COLO668 (cell line): ENCODE results near the gene HMG20A.

Experiments
- DNase-seq: peaks from one replicate; lab custom pipeline; 2025; ENCODE audit not compliant: unreplicated experiment; lab: John Stamatoyannopoulos, UW

The HMG20A gene

DNA sequence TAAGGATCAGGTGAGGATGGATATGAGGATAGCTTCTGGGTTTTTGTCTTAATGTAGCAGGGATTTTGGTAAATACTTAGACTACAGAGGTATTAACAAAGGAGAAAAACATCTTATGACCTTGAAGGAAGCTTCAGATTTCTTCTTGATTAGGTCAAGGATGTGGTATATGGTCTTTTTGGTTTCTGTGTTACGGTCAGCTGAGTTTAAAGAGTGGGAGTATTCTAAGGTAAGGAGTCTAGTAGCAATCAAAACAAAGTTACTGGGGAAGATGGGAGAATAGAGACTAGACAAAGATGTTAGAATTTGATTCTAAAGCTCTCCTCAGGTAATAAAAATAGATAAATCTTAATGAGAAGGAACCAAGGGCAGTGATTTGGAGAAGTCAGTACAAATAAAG is 6.2 kb downstream of the HMG20A start:
- DNase-seq, result no peak

DNA sequence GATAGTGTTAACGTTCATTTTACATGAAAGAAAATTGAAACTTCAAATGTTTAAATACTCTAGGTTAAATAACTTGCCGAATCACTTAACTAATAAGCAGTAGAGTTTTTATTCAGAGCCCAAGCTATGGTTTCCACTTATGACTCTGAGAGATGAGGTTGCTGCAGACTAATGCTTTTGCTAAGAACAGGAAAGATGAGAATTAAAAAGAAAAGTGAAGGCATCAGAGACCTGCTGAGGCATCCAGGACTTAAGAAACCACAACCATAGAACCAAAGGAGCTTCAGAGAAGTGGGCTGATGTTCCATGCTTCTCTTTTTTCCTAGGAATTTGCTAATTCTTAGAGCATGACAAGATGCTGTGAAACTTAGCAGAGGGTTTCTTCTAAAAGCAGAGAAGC is 9.5 kb downstream of the HMG20A start:
- DNase-seq, result no peak

DNA sequence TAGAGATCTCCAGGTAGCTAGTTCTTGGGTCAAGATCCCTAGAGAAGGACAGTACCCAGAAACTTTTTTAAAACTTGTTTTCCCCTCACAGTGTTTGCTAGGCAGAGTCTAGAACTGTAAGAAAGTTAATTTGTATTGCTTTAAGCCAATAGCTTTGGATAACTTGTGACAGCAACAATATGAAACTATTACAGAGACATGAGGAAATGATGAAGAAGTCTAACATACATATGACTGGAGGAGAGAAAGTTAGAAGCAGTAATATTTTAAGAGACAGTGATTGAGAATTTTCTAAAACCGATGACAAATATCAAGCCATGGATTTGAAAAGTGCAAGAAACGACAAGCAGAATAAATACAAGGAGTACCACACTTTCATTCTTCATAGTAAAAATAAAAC is 10.0 kb downstream of the HMG20A start:
- no peak for DNase-seq

DNA sequence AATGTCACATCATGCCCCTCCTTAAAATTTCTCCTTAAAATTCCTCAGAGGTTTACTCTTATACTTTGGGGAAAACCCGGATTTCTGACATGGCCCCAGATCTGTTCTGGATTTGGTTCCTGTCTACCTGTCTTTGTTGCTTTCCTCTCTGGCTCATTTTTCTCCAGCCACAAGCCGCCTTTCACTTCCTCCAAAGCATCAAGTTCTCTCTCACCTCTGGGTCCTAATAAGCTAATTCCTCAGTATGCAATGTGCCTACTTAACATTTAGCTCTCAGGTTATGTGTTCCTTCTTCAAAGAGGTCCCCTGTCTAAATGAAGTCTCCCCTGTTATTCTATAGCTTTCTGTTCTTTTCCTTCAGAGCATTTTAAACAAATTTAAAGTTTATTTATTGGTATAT is 16.1 kb downstream of the HMG20A start:
- DNase-seq, result no peak

DNA sequence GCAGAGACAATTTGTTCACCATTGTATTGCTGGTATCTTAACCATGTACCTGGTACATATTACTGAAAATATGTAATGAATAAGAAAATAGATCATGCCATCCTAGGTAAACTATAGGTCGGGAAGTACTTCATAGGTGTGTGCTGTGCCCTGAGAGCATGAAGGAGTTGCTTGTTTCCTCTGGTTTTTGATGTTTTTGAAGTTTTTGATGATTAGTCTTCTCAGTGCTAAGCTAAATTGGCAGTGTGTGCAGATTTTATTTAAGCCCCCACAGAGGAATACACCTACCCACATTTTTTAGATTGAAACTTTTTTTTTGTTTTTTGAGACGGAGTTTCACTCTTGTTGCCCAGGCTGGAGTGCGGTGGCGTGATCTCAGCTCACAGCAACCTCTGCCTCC is 16.6 kb downstream of the HMG20A start:
- no peak for DNase-seq

DNA sequence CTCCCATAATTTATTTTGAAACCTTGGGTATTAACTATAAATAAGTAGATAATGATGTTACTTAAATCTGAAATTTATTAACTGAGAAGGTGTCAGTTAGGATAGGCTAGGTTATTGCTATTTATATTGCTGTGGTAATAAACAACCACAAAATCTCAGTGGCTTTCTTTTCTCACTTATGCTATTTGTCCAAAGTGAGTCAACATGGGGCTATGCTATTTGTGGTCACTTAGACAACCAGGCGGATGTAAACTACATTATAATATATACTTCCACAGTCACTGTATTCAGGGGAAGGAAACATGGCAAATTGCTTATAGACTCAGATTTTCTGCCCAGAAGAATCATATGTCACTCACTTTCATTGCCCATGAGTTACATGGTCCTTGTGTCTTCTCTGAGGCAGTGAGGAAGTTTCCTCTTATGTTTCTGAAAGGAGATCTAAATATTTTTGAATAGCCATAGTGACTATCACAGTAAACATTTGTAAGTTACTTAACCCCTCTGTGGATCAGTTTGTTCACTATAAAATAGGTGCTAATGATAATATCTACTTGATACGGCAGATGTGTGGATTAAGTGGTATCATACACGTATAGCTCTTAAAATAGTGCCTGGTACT is 19.8 kb downstream of the HMG20A start:
- no peak for DNase-seq

DNA sequence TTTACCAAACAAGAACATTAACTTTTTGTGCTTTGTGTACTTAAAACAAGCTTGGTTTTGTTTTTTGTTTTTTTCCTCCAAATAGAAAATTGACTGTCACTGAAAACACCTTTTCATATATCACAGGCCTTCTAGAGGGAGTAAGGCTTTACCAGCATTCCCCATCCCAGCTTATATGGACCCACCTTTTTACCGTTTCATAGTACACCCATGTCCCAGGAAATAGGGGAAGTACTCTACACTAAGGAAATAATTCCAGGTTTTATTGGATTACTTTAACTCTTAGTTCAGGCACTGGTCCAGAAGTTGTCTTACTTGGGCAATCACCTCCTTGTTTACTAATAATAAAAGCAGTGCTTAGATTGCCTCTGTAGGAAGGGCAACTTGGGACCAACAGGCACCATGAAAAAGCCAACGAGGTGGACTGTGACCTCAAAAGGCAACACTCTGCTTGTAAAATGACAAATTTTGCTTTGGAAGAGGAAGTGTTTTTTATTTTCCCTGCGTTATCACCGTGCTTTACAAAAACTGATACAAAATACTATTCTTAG is 26.2 kb downstream of the HMG20A start:
- DNase-seq, result no peak

DNA sequence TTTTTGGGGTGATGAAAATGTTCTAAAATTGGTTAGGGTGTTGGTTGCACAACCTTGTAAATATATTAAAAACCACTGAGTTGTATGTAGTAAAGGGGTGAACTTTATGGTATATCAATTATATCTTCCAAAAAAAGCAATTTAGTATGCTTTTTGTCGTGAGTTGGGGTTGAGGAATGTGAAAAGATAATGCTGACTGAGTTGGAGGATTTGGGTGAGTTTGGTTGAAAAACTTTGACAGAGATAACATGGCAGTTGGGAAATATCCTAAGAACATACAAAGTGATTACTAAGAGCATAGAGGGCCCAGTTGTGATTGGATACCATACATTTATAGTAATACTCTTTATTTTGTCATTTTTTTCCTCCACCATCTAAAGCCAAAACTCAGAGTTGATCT is 33.6 kb downstream of the HMG20A start:
- DNase-seq, result no peak

DNA sequence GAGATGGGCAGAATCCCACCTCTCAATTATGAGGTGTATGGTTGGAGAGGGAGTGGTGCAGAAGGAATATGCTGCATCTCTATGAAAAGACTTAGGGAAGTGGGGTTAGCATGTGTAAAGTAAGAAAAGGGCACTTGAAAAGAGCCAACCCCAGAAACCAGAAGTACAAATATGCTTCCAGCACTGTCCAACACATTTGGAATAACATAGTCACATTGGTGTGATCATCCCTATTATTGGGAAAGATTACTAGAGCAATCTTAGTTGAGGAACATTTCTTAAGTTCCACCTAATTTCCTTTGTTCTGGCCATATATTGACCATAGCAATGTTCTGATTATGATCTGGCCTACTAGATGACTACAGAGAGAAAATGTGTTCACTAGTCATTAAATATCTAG is 34.3 kb downstream of the HMG20A start:
- no peak for DNase-seq

DNA sequence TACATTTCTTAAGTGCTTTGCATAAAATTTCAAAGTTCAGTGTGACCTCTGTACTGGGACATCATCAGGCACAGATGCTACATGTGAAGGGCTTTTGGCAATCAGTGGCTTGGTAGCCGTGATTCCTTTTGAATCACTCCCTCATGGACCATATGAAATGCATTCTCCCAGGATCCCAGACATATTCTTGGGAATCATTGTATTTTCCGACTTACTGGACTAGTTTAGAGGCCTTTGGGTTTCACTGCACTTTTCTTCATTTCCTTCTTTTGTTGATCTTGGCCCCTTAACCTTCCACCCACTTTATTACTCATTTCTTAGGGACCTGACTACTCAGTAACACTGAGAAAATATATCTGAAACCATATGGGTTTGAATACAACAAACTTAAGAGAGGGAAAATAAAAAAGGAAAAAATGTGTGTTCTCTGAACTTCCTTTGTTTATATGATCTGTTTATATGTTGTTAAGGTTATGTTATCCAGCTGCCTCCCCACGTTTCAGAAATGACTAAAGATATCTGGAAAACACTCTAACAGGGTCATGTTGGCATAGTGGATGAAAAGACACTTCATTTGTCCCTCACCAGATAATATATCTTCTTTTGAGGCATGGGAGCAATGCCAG is 35.1 kb downstream of the HMG20A start:
- DNase-seq, result no peak

DNA sequence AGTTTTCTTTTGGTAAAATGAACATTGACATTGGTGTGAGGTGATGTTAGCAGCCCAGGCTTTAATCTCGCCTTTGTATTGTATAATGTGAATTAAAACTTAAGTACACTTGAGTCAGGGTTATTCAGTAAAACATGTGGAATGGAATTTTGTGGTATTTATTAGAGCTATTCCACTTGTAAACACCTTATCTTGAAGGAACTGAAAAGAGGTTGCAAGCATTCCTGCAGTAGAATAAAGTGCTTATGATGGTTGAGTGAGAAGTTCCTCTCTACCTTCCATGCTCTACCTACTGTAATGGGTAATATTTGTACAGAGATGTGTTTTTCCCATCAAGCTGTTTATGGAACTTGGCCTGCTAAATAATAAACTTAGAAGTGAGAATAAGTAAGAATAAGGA is 36.1 kb downstream of the HMG20A start:
- no peak for DNase-seq

DNA sequence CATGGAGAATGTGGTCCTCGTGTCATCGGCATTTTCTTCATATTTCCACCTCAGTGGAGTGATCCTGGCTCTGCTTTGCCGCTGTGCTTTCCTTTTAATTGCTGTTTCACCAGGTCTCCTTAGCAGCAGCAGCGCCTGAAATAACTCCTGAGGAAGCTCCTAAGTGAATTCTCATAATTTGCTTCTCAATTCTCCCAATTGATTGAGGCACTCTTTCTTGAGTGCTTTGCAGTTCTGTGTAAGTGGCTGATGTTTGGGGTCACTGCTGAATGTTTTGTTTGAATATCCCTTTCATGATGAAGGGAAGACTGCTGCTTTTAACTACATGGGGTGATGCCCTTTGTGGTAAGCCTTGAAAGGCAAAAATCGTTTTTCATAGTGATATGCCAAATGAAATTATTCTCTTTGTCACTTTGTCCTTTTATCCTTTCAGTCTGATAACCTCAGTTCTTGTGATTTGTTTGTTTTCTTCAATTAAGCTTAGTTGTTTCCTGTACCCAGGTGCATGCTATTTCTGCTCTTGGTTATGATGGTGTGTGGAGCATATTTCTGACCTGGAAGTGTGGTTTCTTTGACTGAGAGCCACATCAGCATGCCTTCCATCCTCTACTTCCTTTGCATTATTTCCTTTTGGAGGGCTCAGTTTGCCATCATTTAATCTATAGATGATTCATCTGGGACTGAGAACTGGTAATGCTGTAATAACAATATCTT is 36.7 kb downstream of the HMG20A start:
- no peak for DNase-seq

DNA sequence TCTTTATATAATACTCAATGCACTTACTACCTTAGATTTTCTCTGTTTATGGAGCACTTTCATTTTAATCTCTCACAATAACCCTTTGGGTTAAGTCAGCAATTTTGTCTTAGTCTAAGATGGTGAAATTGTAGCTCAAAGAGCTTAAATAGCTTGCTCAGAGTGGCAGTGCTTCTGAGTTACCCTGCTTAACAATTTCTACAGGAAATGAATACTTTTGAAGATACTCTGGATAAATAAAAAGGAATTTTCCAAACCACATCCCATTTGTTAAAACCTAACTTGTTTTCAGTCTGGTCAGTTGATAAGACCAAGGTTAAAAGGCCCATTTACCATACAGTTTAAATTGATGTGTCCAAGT is 37.2 kb downstream of the HMG20A start:
- no peak for DNase-seq

DNA sequence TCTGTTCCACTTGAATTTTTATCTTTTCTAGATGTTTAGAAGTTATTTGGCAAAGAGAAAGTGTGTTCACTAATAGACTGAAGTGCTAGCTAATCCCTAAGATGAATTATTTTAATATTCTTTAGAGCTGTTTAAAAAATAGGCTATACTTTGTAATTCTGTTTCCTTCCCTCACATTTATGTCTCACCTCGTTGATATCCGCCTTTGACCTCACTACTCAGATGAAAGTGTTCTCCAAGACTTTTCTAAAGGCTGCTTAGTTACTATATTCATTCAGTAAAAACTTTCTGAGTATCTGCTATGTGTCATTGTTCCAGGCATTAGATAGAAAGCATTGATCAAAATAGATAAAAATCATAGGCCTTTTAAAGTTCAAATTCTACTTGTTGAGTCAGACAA is 38.3 kb downstream of the HMG20A start:
- no peak for DNase-seq

DNA sequence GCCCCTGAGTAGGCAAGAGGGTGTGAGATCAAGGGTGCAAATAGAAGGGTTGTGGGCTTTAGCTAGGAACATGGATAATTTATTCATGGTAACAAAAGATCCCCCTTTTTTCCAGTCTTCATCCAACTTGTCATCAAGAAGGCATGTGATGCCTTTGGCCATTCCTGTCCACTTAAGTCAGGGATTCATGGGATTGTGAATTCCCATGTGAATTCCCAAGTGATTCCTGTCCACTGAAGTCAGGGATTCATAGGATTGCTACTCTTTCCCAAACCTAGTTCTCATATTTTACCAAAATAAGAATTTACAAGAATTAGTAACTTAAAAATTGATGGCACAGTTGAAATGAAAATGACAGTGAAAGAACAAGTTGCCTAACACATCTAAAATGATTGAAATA is 40.8 kb downstream of the HMG20A start:
- no peak for DNase-seq

DNA sequence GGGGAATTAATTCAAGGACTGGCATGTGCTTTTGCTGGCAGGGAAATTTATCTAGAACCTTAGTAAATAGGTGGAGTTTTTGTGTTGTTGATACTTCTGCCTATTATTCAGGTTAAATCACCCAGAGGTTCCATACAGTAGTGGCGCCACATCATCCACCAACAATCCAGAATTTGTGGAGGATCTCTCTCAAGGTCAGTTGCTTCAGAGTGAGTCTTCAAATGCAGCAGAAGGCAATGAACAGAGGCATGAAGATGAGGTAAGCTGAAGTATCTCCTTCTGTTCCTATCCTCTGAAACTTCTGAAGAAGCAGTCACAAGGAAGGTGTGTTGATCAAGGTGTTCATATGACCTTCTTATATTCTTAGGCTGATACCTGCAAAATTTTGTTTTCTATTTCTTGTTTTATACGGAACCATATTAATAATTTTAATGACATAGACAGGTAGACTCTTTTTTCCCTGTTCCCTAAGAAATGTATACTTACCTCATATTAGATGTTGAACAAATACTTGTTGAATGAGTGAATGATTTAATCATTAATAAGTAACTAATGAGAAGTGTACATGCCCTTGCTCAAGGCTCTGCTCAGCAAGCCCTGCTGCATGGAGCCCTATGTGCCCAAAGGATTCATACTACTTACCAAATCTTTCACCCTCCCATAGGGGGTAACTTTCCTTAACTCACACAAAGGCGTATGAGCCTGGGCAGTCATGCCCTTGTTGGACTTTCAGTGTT is 43.6 kb downstream of the HMG20A start:
- DNase-seq, result no peak

DNA sequence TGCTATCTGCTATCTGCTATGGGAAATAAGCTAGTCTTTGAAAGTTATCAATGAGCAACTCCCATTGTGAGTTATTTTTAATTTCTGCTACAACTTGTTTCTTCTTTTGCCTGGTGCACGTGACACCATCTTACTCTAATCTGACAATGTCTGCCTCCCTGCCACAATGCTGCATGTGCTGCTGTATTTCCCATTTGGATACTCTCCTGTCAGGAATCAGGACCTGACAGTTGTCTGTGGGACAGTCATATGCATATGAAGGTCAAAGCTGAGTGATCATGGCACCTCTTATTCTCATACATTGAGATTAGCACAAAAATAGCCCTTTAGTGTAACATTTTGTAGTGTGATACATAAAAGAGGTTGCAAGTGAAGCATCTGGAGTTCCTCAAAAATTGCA is 45.8 kb downstream of the HMG20A start:
- no peak for DNase-seq

DNA sequence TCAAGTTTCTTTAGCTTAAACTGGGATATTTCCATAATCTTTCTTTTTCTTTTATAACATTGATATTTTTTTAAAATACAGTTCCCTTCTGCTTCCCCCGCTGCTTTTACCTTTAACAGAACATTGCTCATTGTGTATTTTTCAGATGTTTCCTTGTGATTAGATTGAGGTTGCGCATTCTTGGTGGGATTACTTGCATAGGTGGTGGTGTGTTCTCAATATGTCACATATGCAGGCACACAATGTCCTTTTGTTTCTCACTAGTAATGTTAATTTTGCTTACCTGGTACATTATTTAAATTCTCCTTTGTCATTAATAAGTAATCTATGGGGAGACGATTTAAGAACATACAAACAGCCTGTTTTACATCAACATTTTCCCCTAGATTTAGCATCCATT is 48.2 kb downstream of the HMG20A start:
- DNase-seq, result no peak

DNA sequence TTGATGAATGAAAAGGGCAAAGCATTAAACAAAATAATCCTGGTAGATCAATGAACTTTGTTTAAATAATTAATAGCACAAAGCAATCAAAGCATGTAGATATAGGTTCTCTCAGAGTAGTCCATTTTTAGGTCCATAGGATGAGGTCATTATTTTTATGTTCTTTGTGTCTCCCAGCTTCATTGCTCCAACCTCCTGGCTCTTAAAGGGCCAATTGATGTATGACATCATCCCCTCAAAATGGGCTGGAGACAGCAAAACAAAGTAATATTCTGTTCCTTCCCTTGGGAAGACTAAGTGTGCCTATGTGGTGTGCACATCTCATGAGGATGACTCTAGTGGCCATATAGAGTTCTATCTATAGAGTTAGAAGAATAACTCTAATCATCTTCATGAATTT is 49.5 kb downstream of the HMG20A start:
- no peak for DNase-seq

DNA sequence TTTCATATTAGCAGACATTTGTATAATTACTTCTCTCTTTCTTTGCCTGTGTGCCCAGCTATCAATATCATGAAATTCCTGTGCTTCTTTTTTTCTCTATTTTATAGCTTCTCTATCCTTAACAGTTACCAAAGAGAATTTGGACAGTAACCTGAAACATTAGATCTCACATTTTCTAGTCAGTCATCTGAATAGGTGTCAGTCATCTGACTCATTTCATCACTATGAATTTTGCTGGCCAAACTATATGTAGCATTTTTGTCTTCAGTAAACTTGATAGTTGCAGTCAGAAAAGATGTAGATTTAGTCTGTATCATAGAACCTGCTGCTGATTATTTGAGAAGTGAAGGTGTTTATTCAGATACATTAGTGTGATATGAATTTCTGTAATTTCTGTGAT is 52.6 kb downstream of the HMG20A start:
- no peak for DNase-seq

DNA sequence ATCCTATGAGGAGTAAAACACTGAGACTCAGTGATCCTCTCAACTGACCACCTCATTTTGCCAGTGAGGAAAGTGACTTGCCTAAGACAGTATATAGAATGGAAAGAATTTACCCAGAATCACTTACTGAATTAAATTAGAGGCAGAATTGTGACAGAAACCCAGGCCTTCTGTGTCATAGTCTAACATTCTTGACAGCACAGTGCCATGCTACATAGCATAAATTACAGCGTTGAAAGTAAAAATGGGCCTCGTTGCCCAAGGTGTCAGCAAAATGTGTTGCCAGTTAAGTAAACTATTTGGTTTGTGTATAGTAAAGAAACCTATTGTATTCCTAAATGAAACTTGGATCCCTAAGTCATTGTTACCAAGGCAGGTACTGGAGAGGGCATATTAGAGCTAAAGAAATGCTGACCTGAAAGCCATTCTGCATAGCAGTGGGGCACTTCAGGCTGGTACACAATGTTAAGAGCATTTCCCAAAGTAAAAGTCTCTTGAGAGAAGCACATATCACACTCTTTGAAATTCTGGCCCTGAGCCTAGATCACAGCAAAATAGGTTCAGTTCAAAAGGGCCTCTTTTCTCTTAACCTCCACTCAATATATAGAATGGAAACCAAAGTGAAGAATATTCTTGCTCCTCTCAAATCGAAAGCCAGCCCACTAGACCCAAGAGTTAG is 53.8 kb downstream of the HMG20A start:
- no peak for DNase-seq
